Spinal cord (tissue), 10 donors: ENCODE data around the gene PAFAH1B2. TPM values are rescaled to one million over a fixed set of nuclear protein-coding genes. Genes with fewer than 3 reads are reported as not detected.

Experiments
- DNase-seq, 6 donors: peaks; one replicate each; pipeline versions ENCODE4 v3.0.0 to v3.0.0-alpha.2; 2013 to 2015; ENCODE audit warnings: low spot score in 6 of 6, low read depth in 4 of 6
- H3K27ac ChIP-seq: one replicate; pipeline ENCODE4 v1.5.1; 2013; ENCODE audit warnings: low read depth, low read length, control low read depth
- H3K27me3 ChIP-seq: one replicate; pipeline ENCODE4 v1.6.1; 2013; ENCODE audit warnings: low read length; ENCODE audit not compliant: control insufficient read depth, insufficient read depth
- H3K36me3 ChIP-seq: one replicate; pipeline ENCODE4 v1.6.1; 2013; ENCODE audit warnings: low read length; ENCODE audit not compliant: control insufficient read depth, insufficient read depth
- H3K4me1 ChIP-seq: one replicate; pipeline ENCODE4 v1.6.1; 2013; ENCODE audit warnings: low read length; ENCODE audit not compliant: control insufficient read depth, insufficient read depth
- H3K4me3 ChIP-seq: one replicate; pipeline ENCODE4 v1.5.1; 2013; ENCODE audit warnings: low read depth, low read length, control low read depth
- H3K9me3 ChIP-seq: one replicate; pipeline ENCODE4 v1.6.1; 2013; ENCODE audit warnings: low read length; ENCODE audit not compliant: control insufficient read depth, insufficient read depth
- WGBS: methylation state at CpG from one replicate; pipeline ENCODE4 v1.1.5; 2013; ENCODE audit warnings: missing lambda C conversion rate; ENCODE audit not compliant: insufficient coverage; 5-methylcytosine and 5-hydroxymethylcytosine counted together
- polyA plus RNA-seq, 2 donors: library from polyadenylated mRNA; unstranded; fragments of 120-200 nt; gene quantifications; one replicate each; pipeline ENCODE4 v1.2.1, GENCODE V29; 2013; ENCODE audit not compliant: insufficient read length in 2 of 2
- total RNA-seq, 2 donors: library from RNA; depleted of rRNA in 1 of 2; stranded (reverse); fragments of 120-200 nt in 1 of 2; fragments of >200 nt in 1 of 2; gene quantifications; one replicate each; pipeline versions ENCODE4 v1.2.3 to v1.2.4, GENCODE V29; 2013 to 2014
- donor health status: healthy.

The PAFAH1B2 gene
- total and polyA plus RNA-seq, 4 donors, result 77.3 to 196 (median 108) TPM

- no peaks in the 10 kb centered on the region for H3K27me3 ChIP-seq
- WGBS, result 57% methylated on average over 4 of the region's 15 CpGs
- H3K4me3 ChIP-seq, result no peak overlapping the region
- peaks cover 76% of the 10 kb centered on the region for H3K36me3 ChIP-seq
- H3K9me3 ChIP-seq, result no peaks in the 10 kb centered on the region
- H3K4me1 ChIP-seq, result peaks cover 24% of the 10 kb centered on the region
- H3K27ac ChIP-seq, result peak overlapping the region; percentile 49
- DNase-seq, result peak in 1 of 6 donors; percentile 45
Measured at GRCh38 chr11:117218133-117218915, 74.2 kb downstream of the PAFAH1B2 start.

- Histone ChIP-seq H3K9me3 (no peaks in the 10 kb centered on the region), H3K4me3 (no peak overlapping the region), H3K36me3 (peaks cover 78% of the 10 kb centered on the region), H3K4me1 (peaks cover 24% of the 10 kb centered on the region), H3K27me3 (no peaks in the 10 kb centered on the region), H3K27ac (no peak overlapping the region)
- no peak for DNase-seq
- WGBS, result 98% methylated on average over 9 of the region's 9 CpGs
Measured at GRCh38 chr11:117219001-117219400, 74.9 kb downstream of the PAFAH1B2 start.

GRCh38 chr11:117219455-117219854, 75.4 kb downstream of the PAFAH1B2 start:
- no peak overlapping the region for H3K4me3 ChIP-seq
- no peaks in the 10 kb centered on the region for H3K9me3 ChIP-seq
- H3K36me3 ChIP-seq, result peaks cover 79% of the 10 kb centered on the region
- no peaks in the 10 kb centered on the region for H3K27me3 ChIP-seq
- 96% methylated on average over 8 of the region's 8 CpGs for WGBS
- no peak for DNase-seq
- peaks cover 24% of the 10 kb centered on the region for H3K4me1 ChIP-seq
- no peak overlapping the region for H3K27ac ChIP-seq

- H3K27ac ChIP-seq, result peak overlapping the region; percentile 75
- no peak for DNase-seq
- 98% methylated on average over 4 of the region's 4 CpGs for WGBS
- H3K36me3 ChIP-seq, result peaks cover 82% of the 10 kb centered on the region
- H3K4me1 ChIP-seq, result peaks cover 24% of the 10 kb centered on the region
- H3K4me3 ChIP-seq, result no peak overlapping the region
- no peaks in the 10 kb centered on the region for H3K27me3 ChIP-seq
- H3K9me3 ChIP-seq, result no peaks in the 10 kb centered on the region
Measured at GRCh38 chr11:117219995-117220394, 75.9 kb downstream of the PAFAH1B2 start.

- peaks cover 24% of the 10 kb centered on the region for H3K4me1 ChIP-seq
- H3K27me3 ChIP-seq, result no peaks in the 10 kb centered on the region
- H3K4me3 ChIP-seq, result no peak overlapping the region
- DNase-seq, result peak in 4 of 6 donors; percentile 13 to 89 (median 38)
- H3K9me3 ChIP-seq, result no peaks in the 10 kb centered on the region
- WGBS, result 51% methylated on average over 9 of the region's 9 CpGs
- H3K27ac ChIP-seq, result peak overlapping the region; percentile 75
- H3K36me3 ChIP-seq, result peaks cover 87% of the 10 kb centered on the region
Measured at GRCh38 chr11:117220568-117220967, 76.5 kb downstream of the PAFAH1B2 start.

- Histone ChIP-seq H3K9me3 (no peaks in the 10 kb centered on the region), H3K4me3 (no peak overlapping the region), H3K36me3 (peaks cover 87% of the 10 kb centered on the region), H3K4me1 (peaks cover 24% of the 10 kb centered on the region), H3K27me3 (no peaks in the 10 kb centered on the region), H3K27ac (peak overlapping the region; percentile 75)
- WGBS, result 49% methylated on average over 6 of the region's 7 CpGs
- peak in 4 of 6 donors; percentile 18 to 84 (median 37) for DNase-seq
Measured at GRCh38 chr11:117220999-117221774, 77.1 kb downstream of the PAFAH1B2 start.

GRCh38 chr11:117221775-117222517, 77.9 kb downstream of the PAFAH1B2 start:
- H3K4me3 ChIP-seq, result no peak overlapping the region
- H3K27me3 ChIP-seq, result no peaks in the 10 kb centered on the region
- no peaks in the 10 kb centered on the region for H3K9me3 ChIP-seq
- WGBS, result 68% methylated on average over 6 of the region's 7 CpGs
- H3K27ac ChIP-seq, result peak overlapping the region; percentile 75
- no peak for DNase-seq
- peaks cover 88% of the 10 kb centered on the region for H3K36me3 ChIP-seq
- peaks cover 27% of the 10 kb centered on the region for H3K4me1 ChIP-seq

GRCh38 chr11:117222991-117223740, 79.1 kb downstream of the PAFAH1B2 start:
- Histone ChIP-seq H3K27me3 (no peaks in the 10 kb centered on the region), H3K4me3 (no peak overlapping the region), H3K27ac (no peak overlapping the region), H3K9me3 (no peaks in the 10 kb centered on the region), H3K36me3 (peaks cover 88% of the 10 kb centered on the region), H3K4me1 (peaks cover 27% of the 10 kb centered on the region)
- no peak for DNase-seq
- WGBS, result 95% methylated on average over 10 of the region's 14 CpGs
